Testis (tissue), 3 donors: ENCODE data around the gene BGLAP. TPM values are rescaled to one million over a fixed set of nuclear protein-coding genes. Genes with fewer than 3 reads are reported as not detected.

Experiments
- polyA plus RNA-seq: library from polyadenylated mRNA; stranded (reverse); fragments of 350-450 nt; fragmentation: Illumina TruSeq; extraction: RNeasy Lipid Tissue Mini Kit (QIAGEN cat#74804); gene quantifications from one replicate; pipeline ENCODE4 v1.2.3, GENCODE V29; 2014; ENCODE audit warnings: low read depth, low replicate concordance; ENCODE audit not compliant: insufficient read depth
- small RNA-seq, 2 donors: library from RNA; depleted of rRNA; stranded (forward); fragments of <200 nt; gene quantifications; one replicate each; pipeline ENCODE3, GENCODE V24; 2016
- total RNA-seq, 2 donors: library from RNA; depleted of rRNA; stranded (reverse); fragments of >200 nt; gene quantifications; one replicate each; pipeline ENCODE4 v1.2.3, GENCODE V29; 2016

Gene BGLAP
- total and polyA plus RNA-seq, 3 donors from 2014 or later, result 1.1 to 1.5 TPM; not detected in 1

Small RNA genes within 50 kb of the gene (small RNA-seq; reads per million reads assigned to genes)
- gene RF00568, result 0 reads per million in 2 donors

Other genes starting within 250 kb of the BGLAP start
- 100 to 1,000 TPM; 170 to 216 TPM for gene SSR2, start 221.2 kb upstream of the BGLAP start, total RNA-seq
- gene SSR2, start 221.2 kb upstream of the BGLAP start, polyA plus RNA-seq, result 289 TPM
- gene UBQLN4, start 188.4 kb upstream of the BGLAP start, total RNA-seq, result 10 to 100 TPM; 41.0 to 42.7 TPM
- gene UBQLN4, start 188.4 kb upstream of the BGLAP start, polyA plus RNA-seq, result 34.4 TPM
- 10 to 100 TPM; 47.6 to 50.4 TPM for gene LAMTOR2, start 187.4 kb upstream of the BGLAP start, total RNA-seq
- gene LAMTOR2, start 187.4 kb upstream of the BGLAP start, polyA plus RNA-seq, result 55.5 TPM
- 1 to 10 TPM; 1.2 to 2.0 TPM for gene RAB25, start 181.0 kb upstream of the BGLAP start, total RNA-seq
- 2.1 TPM for gene RAB25, start 181.0 kb upstream of the BGLAP start, polyA plus RNA-seq
- 1 to 10 TPM; 2.4 to 3.0 TPM for gene MEX3A, start 159.7 kb upstream of the BGLAP start, total RNA-seq
- gene MEX3A, start 159.7 kb upstream of the BGLAP start, polyA plus RNA-seq, result 0.87 TPM
- 100 to 1,000 TPM; 162 to 219 TPM for gene LMNA, start 127.5 kb upstream of the BGLAP start, total RNA-seq
- 189 TPM for gene LMNA, start 127.5 kb upstream of the BGLAP start, polyA plus RNA-seq
- gene SEMA4A, start 88.6 kb upstream of the BGLAP start, total RNA-seq, result 1 to 10 TPM; 4.8 to 8.0 TPM
- gene SEMA4A, start 88.6 kb upstream of the BGLAP start, polyA plus RNA-seq, result 7.7 TPM
- 10 to 100 TPM; 32.8 to 34.2 TPM for gene SLC25A44, start 48.1 kb upstream of the BGLAP start, total RNA-seq
- gene SLC25A44, start 48.1 kb upstream of the BGLAP start, polyA plus RNA-seq, result 32.4 TPM
- gene PMF1, start 29.2 kb upstream of the BGLAP start, total RNA-seq, result 10 to 100 TPM; 38.1 to 47.0 TPM
- gene PMF1, start 29.2 kb upstream of the BGLAP start, polyA plus RNA-seq, result 32.3 TPM
- 10 to 100 TPM in 1 of 2 donors, 1 to 10 TPM in 1; 8.0 to 10.5 TPM for gene PAQR6, start 5.9 kb downstream of the BGLAP start, total RNA-seq
- gene PAQR6, start 5.9 kb downstream of the BGLAP start, polyA plus RNA-seq, result 3.6 TPM
- gene SMG5, start 40.6 kb downstream of the BGLAP start, total RNA-seq, result 100 to 1,000 TPM in 1 of 2 donors, 10 to 100 TPM in 1; 82.5 to 100 TPM
- gene SMG5, start 40.6 kb downstream of the BGLAP start, polyA plus RNA-seq, result 74.5 TPM
- gene TMEM79, start 42.1 kb downstream of the BGLAP start, total RNA-seq, result 1 to 10 TPM; 4.6 to 5.3 TPM
- 5.3 TPM for gene TMEM79, start 42.1 kb downstream of the BGLAP start, polyA plus RNA-seq
- 10 to 100 TPM; 31.8 to 45.7 TPM for gene GLMP, start 53.5 kb downstream of the BGLAP start, total RNA-seq
- 26.1 TPM for gene GLMP, start 53.5 kb downstream of the BGLAP start, polyA plus RNA-seq
- gene VHLL, start 57.1 kb downstream of the BGLAP start, total RNA-seq, result 1 to 10 TPM; 1.7 to 1.8 TPM
- gene VHLL, start 57.1 kb downstream of the BGLAP start, polyA plus RNA-seq, result not detected
- 100 to 1,000 TPM; 192 to 203 TPM for gene CCT3, start 96.1 kb downstream of the BGLAP start, total RNA-seq
- 302 TPM for gene CCT3, start 96.1 kb downstream of the BGLAP start, polyA plus RNA-seq
- 100 to 1,000 TPM; 354 to 748 TPM for gene TSACC, start 96.3 kb downstream of the BGLAP start, total RNA-seq
- 1,814 TPM for gene TSACC, start 96.3 kb downstream of the BGLAP start, polyA plus RNA-seq
- gene RHBG, start 127.0 kb downstream of the BGLAP start, total RNA-seq, result 1 to 10 TPM; 2.0 TPM
- 3.3 TPM for gene RHBG, start 127.0 kb downstream of the BGLAP start, polyA plus RNA-seq